ENCODE measurements around the gene TRAPPC2L.
"Not testable (repeated sequence)": the region's sequence is repeated elsewhere in the genome, so short reads cannot be mapped to it uniquely, and the experiment has no call there.

Gene TRAPPC2L

DNA sequence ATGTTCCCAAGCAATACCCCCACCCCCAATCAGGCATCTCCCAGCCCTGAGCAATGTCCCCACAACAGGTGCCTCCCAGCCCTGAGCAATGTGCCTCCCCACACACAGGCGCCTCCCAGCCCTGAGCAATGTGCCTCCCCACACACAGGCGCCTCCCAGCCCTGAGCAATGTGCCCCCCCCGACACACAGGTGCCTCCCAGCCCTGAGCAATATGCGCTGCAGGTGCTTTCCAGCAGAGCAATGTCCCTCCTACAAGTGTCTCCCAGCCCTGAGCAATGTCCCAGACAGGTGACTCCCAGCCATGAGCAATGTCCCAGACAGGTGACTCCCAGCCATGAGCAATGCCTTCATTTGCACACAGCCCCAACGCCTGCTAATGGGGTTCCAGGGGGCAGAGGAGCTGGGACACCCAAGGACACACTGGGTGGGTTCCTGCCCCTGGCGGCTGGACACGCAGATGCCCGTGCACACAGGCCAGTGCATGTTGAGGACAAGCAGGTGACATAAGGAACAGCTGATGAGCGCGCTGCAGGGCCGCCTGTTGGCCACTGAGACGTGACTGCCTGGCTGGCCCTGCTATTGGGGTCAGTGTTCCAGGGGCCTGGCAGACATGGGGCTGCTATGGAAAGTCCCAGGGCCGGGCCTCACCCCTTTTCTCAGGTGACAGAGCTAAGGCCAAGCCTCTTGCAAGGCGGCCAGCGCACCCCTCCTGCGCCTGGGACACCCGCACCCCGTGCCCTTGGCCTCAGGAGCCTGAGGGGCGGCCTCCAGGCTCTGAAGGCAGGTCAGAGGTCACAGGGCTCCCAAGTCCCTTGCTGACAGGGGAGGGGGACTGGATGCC, 36.4 kb downstream of the TRAPPC2L start:
- no peak for DNase-seq

GRCh38 chr16:88894266-88894665, 37.3 kb downstream of the TRAPPC2L start:
- not testable (repeated sequence) for DNase-seq

GRCh38 chr16:88894681-88895300, 37.9 kb downstream of the TRAPPC2L start:
- DNase-seq, result no peak

DNA sequence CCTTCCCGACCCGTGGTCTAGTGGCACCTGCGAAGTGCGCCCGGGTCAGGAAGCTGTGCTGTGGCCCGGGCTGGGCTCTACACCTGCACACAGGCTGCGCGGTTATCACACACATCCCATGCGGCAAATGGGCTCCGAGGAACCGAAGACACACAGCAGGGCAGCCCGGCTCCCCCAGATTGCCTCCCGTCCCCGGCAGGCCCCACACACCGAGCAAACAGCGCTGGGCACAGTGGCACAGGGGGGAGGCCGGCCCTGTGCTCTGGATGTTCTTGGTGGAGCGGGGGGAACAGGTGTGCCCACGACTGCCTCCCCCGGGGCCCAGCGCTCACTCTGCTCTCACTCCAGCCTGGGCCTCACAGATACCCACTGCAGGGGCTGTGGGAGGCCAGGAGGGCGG, 38.4 kb downstream of the TRAPPC2L start:
- no peak for DNase-seq

DNA sequence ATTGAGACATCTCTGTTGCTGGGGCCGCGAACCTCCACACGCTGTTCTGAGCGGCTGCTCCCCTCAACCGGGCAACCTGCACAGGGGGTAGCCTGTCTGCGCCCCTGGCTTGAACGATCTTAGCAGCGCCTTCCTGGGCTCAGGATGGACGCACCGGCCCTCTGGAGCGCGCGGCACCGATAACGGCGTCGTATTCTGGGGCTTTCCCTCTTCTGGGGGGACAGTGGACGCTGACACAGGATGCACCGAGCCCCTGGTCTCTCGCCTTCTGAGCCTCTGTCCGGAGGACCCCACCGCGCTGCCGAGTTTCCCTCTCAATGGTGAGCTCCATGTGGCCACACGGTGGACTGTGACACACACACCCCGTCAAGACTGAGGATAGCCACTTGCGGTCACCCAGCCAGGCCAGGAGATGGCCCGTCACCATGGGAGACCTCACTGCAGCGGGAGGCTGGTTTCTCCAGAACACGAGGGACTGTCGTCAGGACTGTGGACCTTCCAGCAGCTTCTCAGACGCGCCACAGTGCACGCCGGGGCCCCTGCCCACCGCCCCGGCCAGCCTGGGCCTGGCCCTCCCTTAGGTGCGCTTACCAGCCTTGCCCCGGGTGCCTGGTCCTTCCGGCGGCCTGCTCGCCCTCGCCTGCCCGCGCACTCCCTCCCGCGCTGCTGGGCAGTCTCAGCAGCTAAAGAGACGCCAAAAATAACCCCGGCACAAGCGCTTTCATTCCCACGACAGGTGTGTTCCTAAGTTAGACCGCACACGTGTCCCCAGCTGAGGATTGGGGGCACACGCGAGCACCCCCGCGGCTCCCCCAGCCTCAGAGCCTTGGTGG, 39.5 kb downstream of the TRAPPC2L start:
- DNase-seq, result no peak

DNA sequence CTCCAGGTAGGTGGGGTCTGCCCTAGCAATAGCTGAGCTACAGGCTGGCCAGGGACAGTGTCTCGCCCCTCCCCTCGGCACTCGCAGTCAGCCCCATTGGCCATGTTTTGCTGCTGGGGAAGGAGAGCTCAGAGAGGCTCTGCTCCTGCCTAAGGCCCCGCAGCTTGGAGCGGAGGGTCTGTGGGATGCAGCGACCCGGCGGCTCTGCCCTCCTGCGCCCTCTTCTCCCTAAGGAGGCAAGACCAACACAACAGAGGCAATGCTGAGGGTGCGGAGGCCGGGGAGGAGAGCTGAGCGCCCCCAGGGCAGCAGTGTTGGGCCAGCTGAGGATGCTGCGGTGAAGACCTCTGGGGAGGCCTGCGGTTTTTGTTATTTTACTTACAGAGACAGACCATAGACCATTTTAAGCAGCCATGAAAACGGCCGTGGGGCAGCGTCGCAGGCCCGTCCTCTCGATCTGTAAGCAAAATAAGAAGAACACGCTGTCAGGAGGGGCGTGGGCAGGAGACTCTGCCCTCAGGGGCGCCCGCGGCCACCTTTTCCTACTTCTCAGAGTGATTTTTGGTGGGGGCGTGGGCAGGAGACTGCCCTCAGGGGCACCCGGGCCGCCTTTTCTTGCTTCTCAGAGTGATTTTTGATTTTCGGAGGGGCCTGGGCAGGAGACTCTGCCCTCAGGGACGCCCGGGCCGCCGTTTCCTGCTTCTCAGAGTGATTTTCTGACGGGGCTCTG, 40.9 kb downstream of the TRAPPC2L start:
- DNase-seq, result no peak

DNA sequence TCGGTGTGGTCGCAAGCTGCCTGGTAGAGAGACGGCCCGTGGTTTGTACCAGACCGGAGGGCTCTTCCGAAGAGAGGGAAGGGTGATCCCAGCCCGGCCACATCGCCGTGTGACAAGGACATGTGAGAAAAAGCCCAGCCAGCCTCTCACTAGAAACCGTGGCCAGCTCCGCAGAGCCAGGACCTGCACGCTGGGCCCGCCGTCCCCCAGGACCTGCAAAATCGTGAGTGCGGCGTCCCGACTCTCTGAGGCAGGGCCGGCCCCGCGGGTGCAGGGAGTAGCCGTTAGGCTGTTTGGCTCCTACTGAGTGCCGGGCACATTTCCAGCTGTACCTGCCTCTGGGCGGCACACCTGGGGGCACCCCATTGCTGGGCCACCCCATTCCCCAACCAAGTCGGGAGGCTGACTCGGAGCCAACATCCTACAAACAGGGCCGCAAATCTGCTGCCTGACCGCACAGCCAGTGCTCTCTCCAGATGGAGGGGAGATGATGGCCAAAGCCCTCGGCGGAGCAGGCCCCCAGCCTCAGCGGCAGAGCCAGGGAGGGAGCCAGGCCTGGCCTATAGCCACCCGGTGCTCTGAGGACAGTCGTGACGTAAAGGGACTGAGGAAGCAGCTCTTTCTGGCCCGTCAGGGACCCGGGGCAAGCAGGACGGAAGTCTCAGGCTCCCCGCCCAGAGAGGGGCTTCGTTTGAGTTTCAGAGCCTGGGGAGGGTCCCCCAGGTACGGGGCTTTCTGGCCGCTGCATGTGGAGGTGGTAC, 43.2 kb downstream of the TRAPPC2L start:
- no peak for DNase-seq

- no peak for DNase-seq
These were observed 43.7 kb downstream of the TRAPPC2L start for GRCh38 chr16:88900662-88901052.

DNA sequence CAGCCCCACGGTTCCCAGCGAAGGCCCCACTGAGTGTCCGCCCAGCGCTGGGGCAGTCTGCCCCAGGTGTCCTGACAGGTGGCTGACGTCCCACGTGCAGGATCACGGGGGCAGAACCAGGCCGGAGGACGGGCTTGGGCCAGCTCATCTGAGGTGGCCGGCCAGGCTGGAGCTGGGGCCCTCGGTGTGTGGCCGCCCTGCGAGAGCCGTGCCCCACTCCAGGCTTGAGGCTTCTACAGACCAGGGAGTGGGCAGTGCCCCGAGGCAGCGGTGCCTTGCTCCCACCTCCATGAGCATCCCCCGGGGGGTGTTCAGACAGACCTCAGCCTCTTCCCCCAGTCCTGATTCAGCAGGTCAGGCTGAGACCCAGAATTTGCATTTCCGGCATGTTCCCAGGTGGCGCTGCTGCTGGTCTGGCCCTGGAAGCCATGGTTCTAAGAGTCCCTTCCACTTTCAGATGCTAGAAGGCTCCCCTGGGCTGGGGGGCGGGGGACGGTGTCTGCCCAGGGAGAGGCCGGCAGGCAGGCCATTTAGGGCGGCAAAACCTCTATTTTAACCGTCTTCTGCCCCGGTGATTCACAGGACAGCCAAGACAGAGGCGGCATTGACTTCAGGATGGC, 44.9 kb downstream of the TRAPPC2L start:
- DNase-seq, result no peak

DNA sequence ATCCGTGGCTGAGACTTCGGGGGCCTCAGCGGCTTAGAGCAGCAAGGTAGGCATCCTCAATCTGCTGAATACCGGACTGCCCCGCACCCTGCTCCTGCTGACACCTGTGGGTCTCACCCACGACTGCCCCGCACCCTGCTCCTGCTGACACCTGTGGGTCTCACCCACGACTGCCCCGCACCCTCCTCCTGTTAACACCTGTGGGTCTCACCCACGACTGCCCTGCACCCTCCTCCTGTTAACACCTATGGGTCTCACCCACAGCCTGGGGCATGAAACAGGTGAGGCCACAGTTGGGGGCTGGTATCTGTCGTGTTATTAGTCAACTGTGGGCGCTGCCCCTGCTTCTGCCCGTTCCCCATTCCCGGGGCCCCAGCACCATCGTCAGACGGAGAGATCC, 45.8 kb downstream of the TRAPPC2L start:
- DNase-seq, result no peak

DNA sequence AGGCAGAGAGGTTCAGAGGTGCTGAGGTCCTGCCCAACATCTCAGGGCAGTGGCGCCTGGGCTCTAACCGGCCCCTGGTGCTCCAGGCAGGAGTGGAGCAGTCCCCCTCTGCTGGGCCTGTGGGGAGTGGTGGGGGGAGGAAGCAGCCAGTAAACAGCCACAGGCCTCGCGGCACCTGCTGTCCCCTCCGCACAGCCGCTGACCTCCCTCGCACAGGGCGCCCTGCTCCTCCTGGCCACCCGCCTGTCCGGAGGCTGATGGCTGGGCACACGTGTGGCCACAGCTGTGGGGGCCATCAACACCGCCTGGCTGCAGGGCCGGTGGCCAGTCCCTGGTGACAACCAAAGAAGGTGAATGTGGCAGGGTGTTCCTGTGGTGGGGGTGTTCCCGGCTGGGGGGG, 46.3 kb downstream of the TRAPPC2L start:
- DNase-seq, result no peak

GRCh38 chr16:88904676-88905365, 47.9 kb downstream of the TRAPPC2L start:
- no peak for DNase-seq

- DNase-seq, result no peak
These were observed 48.6 kb downstream of the TRAPPC2L start for GRCh38 chr16:88905563-88905962.

GRCh38 chr16:88906020-88906419, 49.1 kb downstream of the TRAPPC2L start:
- no peak for DNase-seq

GRCh38 chr16:88906535-88907105, 49.7 kb downstream of the TRAPPC2L start:
- DNase-seq, result no peak

DNA sequence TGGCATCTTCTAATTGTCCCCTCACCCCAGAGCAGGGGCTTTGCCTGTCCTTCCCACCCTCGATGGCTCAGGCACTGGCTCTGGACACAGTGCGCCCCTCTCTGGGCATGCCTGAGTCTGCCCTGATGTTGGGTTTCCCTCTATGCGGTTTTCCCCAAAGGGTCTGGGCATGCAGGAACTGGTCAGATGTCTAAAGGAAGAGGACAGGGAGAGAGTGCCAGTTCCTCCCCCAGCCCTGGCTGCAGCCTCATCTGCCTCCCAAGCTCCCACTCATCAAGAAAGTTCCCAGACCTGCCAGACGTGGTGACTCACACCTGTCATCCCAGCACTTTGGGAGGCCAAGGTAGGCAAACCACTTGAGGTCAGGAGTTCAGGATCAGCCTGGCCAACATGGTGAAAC, 50.8 kb downstream of the TRAPPC2L start:
- no peak for DNase-seq

GRCh38 chr16:88908307-88908706, 51.4 kb downstream of the TRAPPC2L start:
- no peak for DNase-seq

- DNase-seq, result no peak
These were observed 52.7 kb downstream of the TRAPPC2L start for GRCh38 chr16:88909431-88910210.

GRCh38 chr16:88910284-88911135, 53.6 kb downstream of the TRAPPC2L start:
- DNase-seq, result no peak

Data from COR-L47 (cell line).